H1 (cell line): ENCODE measurements around the gene PIGK. TPM values are rescaled to one million over a fixed set of nuclear protein-coding genes. Genes with fewer than 3 reads are reported as not detected.

Experiments used
- BRCA1 ChIP-seq: IDR thresholded peaks from 2 replicates; pipeline ENCODE4 v1.6.1; 2012; ENCODE audit warnings: low read depth, low read length, improper control_type of control experiment
- EP300 ChIP-seq, 2 experiments: IDR thresholded peaks; 1 replicate in 1 of 2; 2 replicates in 1 of 2; pipeline ENCODE4 v1.6.1; 2011 to 2012; ENCODE audit warnings: low read depth in 2 of 2, low read length in 2 of 2, mild to moderate bottlenecking in 2 of 2, borderline replicate concordance in 1 of 2, inconsistent platforms in 1 of 2, moderate library complexity in 1 of 2
- GABPA ChIP-seq: IDR thresholded peaks from 2 replicates; pipeline ENCODE4 v1.6.1; 2011; ENCODE audit warnings: mild to moderate bottlenecking, low read length, moderate library complexity, borderline replicate concordance; ENCODE audit not compliant: insufficient read depth
- GTF2F1 ChIP-seq: IDR thresholded peaks from 2 replicates; pipeline ENCODE4 v1.6.1; 2012; ENCODE audit warnings: low read depth, low read length, improper control_type of control experiment, borderline replicate concordance
- HDAC2 ChIP-seq, 2 experiments: fragments of 300-600 bp in 1 of 2; sonication (generic) in 1 of 2; IDR thresholded peaks; 2 replicates each; pipeline ENCODE4 v1.6.1; 2011 to 2012; ENCODE audit warnings: low read depth in 2 of 2, low read length in 2 of 2, mild to moderate bottlenecking in 2 of 2, moderate library complexity in 2 of 2, borderline replicate concordance in 1 of 2, inconsistent platforms in 1 of 2
- POU5F1 ChIP-seq: IDR thresholded peaks from 2 replicates; pipeline ENCODE4 v1.6.1; 2011; ENCODE audit warnings: low read depth, mild to moderate bottlenecking, low read length, moderate library complexity
- polyA plus RNA-seq, 7 experiments: library from polyadenylated mRNA; depleted of rRNA in 3 of 7; stranded (reverse) in 5 of 7; unstranded in 2 of 7; fragments of >200 nt in 5 of 7; fragments of 200-250 nt in 2 of 7; gene quantifications; 1 replicate in 5 of 7; 2 replicates in 1 of 7; 4 replicates in 1 of 7; pipeline versions ENCODE4 v1.2.1 to v1.2.3, GENCODE V29; 2011 to 2013; ENCODE audit warnings: missing spikeins in 2 of 7, mixed read lengths in 2 of 7
- total RNA-seq: library from RNA; stranded (reverse); fragmentation: NEBNext Ultra II Directional; extraction: Animal tissue kit (Norgen Biotek cat#: 25700); gene quantifications from 2 replicates; pipeline ENCODE4 v1.2.1, GENCODE V29; 2021

The PIGK gene
- total and polyA plus RNA-seq, 2 of the 8 experiments (the other 6 are each of a cell fraction or from before 2014, with no cell fraction given), result 5.6 to 23.2 TPM

GRCh38 chr1:77227381-77227780 lies 8.2 kb upstream of the PIGK start (continued):
- no peak for TF ChIP-seq GTF2F1
- no peak for TF ChIP-seq POU5F1
- no peak for TF ChIP-seq HDAC2 (IDR thresholded peaks at IDR 0.05; ENCODE audit: borderline replicate concordance in 1 of 2, low read depth in 2 of 2, low read length in 2 of 2)
- no peak for TF ChIP-seq EP300 (IDR thresholded peaks at IDR 0.05; ENCODE audit: borderline replicate concordance in 1 of 2, low read depth in 2 of 2, low read length in 2 of 2)
- TF ChIP-seq BRCA1, result no peak
- TF ChIP-seq GABPA, result no peak
